Spinal cord (tissue), 10 donors: ENCODE results near the gene ADCK2. TPM values are rescaled to one million over a fixed set of nuclear protein-coding genes. Genes with fewer than 3 reads are reported as not detected.

Experiments used
- DNase-seq, 6 donors: peaks; one replicate each; pipeline versions ENCODE4 v3.0.0 to v3.0.0-alpha.2; 2013 to 2015; ENCODE audit warnings: low spot score in 6 of 6, low read depth in 4 of 6
- H3K27ac ChIP-seq: one replicate; pipeline ENCODE4 v1.5.1; 2013; ENCODE audit warnings: low read depth, low read length, control low read depth
- H3K27me3 ChIP-seq: one replicate; pipeline ENCODE4 v1.6.1; 2013; ENCODE audit warnings: low read length; ENCODE audit not compliant: control insufficient read depth, insufficient read depth
- H3K36me3 ChIP-seq: one replicate; pipeline ENCODE4 v1.6.1; 2013; ENCODE audit warnings: low read length; ENCODE audit not compliant: control insufficient read depth, insufficient read depth
- H3K4me1 ChIP-seq: one replicate; pipeline ENCODE4 v1.6.1; 2013; ENCODE audit warnings: low read length; ENCODE audit not compliant: control insufficient read depth, insufficient read depth
- H3K4me3 ChIP-seq: one replicate; pipeline ENCODE4 v1.5.1; 2013; ENCODE audit warnings: low read depth, low read length, control low read depth
- H3K9me3 ChIP-seq: one replicate; pipeline ENCODE4 v1.6.1; 2013; ENCODE audit warnings: low read length; ENCODE audit not compliant: control insufficient read depth, insufficient read depth
- WGBS: methylation state at CpG from one replicate; pipeline ENCODE4 v1.1.5; 2013; ENCODE audit warnings: missing lambda C conversion rate; ENCODE audit not compliant: insufficient coverage; 5-methylcytosine and 5-hydroxymethylcytosine counted together
- polyA plus RNA-seq, 2 donors: library from polyadenylated mRNA; unstranded; fragments of 120-200 nt; gene quantifications; one replicate each; pipeline ENCODE4 v1.2.1, GENCODE V29; 2013; ENCODE audit not compliant: insufficient read length in 2 of 2
- total RNA-seq, 2 donors: library from RNA; depleted of rRNA in 1 of 2; stranded (reverse); fragments of 120-200 nt in 1 of 2; fragments of >200 nt in 1 of 2; gene quantifications; one replicate each; pipeline versions ENCODE4 v1.2.3 to v1.2.4, GENCODE V29; 2013 to 2014
- donor health status: healthy.

Gene ADCK2
- total and polyA plus RNA-seq, 4 donors = 23.5 to 40.6 (median 33.8) TPM

GRCh38 chr7:140678081-140678815, 5.5 kb downstream of the ADCK2 start:
- Histone ChIP-seq H3K4me1 (peaks cover 22% of the 10 kb centered on the region), H3K36me3 (peaks cover 34% of the 10 kb centered on the region), H3K27me3 (no peaks in the 10 kb centered on the region), H3K4me3 (no peak overlapping the region), H3K9me3 (no peaks in the 10 kb centered on the region), H3K27ac (no peak overlapping the region)
- DNase-seq = no peak
- 95% methylated on average over 20 of the region's 20 CpGs for WGBS

- Histone ChIP-seq H3K27me3 (no peaks in the 10 kb centered on the region), H3K4me3 (no peak overlapping the region), H3K27ac (no peak overlapping the region), H3K36me3 (peaks cover 38% of the 10 kb centered on the region), H3K9me3 (no peaks in the 10 kb centered on the region), H3K4me1 (peaks cover 22% of the 10 kb centered on the region)
- no peak for DNase-seq
- 93% methylated on average over 5 of the region's 7 CpGs for WGBS
These were observed 6.0 kb downstream of the ADCK2 start for GRCh38 chr7:140678816-140679130.

GRCh38 chr7:140679186-140679585, 6.4 kb downstream of the ADCK2 start:
- Histone ChIP-seq H3K36me3 (peaks cover 41% of the 10 kb centered on the region), H3K9me3 (no peaks in the 10 kb centered on the region), H3K4me1 (peaks cover 21% of the 10 kb centered on the region), H3K27ac (no peak overlapping the region), H3K4me3 (no peak overlapping the region), H3K27me3 (no peaks in the 10 kb centered on the region)
- WGBS = 95% methylated on average over 5 of the region's 9 CpGs
- DNase-seq = no peak

GRCh38 chr7:140680886-140681285, 8.1 kb downstream of the ADCK2 start:
- Histone ChIP-seq H3K27me3 (no peaks in the 10 kb centered on the region), H3K27ac (no peak overlapping the region), H3K4me3 (no peak overlapping the region), H3K9me3 (no peaks in the 10 kb centered on the region), H3K4me1 (peaks cover 12% of the 10 kb centered on the region), H3K36me3 (peaks cover 52% of the 10 kb centered on the region)
- 91% methylated on average over 7 of the region's 7 CpGs for WGBS
- DNase-seq = no peak

GRCh38 chr7:140681766-140682165, 9.0 kb downstream of the ADCK2 start:
- H3K36me3 ChIP-seq = peaks cover 53% of the 10 kb centered on the region
- no peaks in the 10 kb centered on the region for H3K27me3 ChIP-seq
- whole genome bisulfite sequencing = 100% methylated on average over 2 of the region's 3 CpGs
- no peak for DNase-seq
- peaks cover 12% of the 10 kb centered on the region for H3K4me1 ChIP-seq
- no peak overlapping the region for H3K4me3 ChIP-seq
- no peak overlapping the region for H3K27ac ChIP-seq
- no peaks in the 10 kb centered on the region for H3K9me3 ChIP-seq

- H3K4me1 ChIP-seq = peaks cover 12% of the 10 kb centered on the region
- no peaks in the 10 kb centered on the region for H3K9me3 ChIP-seq
- H3K27me3 ChIP-seq = no peaks in the 10 kb centered on the region
- H3K27ac ChIP-seq = peak overlapping the region; percentile 52
- 39% methylated on average over 2 of the region's 3 CpGs for WGBS
- H3K36me3 ChIP-seq = peaks cover 62% of the 10 kb centered on the region
- DNase-seq = peak in 2 of 6 donors; percentile 21 to 54
- no peak overlapping the region for H3K4me3 ChIP-seq
These were observed 10.9 kb downstream of the ADCK2 start for GRCh38 chr7:140683657-140684056.

- DNase-seq = no peak
- Histone ChIP-seq H3K36me3 (peaks cover 61% of the 10 kb centered on the region), H3K4me3 (no peak overlapping the region), H3K9me3 (no peaks in the 10 kb centered on the region), H3K4me1 (peaks cover 12% of the 10 kb centered on the region), H3K27ac (peak overlapping the region; percentile 20), H3K27me3 (no peaks in the 10 kb centered on the region)
- 89% methylated on average over 14 of the region's 20 CpGs for WGBS
These were observed 11.6 kb downstream of the ADCK2 start for GRCh38 chr7:140684066-140684950.

GRCh38 chr7:140685407-140686087, 12.8 kb downstream of the ADCK2 start:
- Histone ChIP-seq H3K27me3 (no peaks in the 10 kb centered on the region), H3K4me1 (peaks cover 12% of the 10 kb centered on the region), H3K4me3 (no peak overlapping the region), H3K27ac (no peak overlapping the region), H3K36me3 (peaks cover 64% of the 10 kb centered on the region), H3K9me3 (no peaks in the 10 kb centered on the region)
- DNase-seq = no peak
- 84% methylated on average over 7 of the region's 10 CpGs for WGBS

- no peak overlapping the region for H3K4me3 ChIP-seq
- peaks cover 12% of the 10 kb centered on the region for H3K4me1 ChIP-seq
- DNase-seq = no peak
- no peaks in the 10 kb centered on the region for H3K27me3 ChIP-seq
- WGBS = 94% methylated on average over 11 of the region's 11 CpGs
- peaks cover 63% of the 10 kb centered on the region for H3K36me3 ChIP-seq
- no peak overlapping the region for H3K27ac ChIP-seq
- no peaks in the 10 kb centered on the region for H3K9me3 ChIP-seq
These were observed 14.2 kb downstream of the ADCK2 start for GRCh38 chr7:140686921-140687320.
